ENCODE data around the gene CHRND.

DNA sequence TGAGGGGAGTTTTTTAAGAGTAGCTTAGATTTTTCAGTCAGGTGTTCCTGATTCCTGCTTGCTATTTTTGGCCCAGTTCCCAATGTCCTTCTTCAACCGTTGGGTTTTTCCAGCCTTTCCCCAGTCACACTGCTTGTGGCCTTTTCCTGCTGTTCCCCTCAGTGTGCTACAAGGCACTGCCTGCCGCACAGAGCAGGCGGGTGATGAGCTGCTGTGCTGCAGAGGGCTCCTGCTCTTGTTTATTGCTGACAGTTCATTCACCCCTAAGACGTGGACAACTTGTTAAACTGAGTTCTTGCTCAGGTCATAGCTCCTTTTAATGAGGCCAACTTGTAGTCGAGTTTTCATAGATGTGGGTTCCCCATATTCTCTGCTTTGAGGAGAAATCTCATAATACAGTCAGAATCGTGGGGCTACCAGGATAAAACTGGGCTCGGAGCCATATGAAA, 45.1 kb downstream of the CHRND start:
- TF ChIP-seq, protein P1, sequence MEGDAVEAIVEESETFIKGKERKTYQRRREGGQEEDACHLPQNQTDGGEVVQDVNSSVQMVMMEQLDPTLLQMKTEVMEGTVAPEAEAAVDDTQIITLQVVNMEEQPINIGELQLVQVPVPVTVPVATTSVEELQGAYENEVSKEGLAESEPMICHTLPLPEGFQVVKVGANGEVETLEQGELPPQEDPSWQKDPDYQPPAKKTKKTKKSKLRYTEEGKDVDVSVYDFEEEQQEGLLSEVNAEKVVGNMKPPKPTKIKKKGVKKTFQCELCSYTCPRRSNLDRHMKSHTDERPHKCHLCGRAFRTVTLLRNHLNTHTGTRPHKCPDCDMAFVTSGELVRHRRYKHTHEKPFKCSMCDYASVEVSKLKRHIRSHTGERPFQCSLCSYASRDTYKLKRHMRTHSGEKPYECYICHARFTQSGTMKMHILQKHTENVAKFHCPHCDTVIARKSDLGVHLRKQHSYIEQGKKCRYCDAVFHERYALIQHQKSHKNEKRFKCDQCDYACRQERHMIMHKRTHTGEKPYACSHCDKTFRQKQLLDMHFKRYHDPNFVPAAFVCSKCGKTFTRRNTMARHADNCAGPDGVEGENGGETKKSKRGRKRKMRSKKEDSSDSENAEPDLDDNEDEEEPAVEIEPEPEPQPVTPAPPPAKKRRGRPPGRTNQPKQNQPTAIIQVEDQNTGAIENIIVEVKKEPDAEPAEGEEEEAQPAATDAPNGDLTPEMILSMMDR (IDR thresholded peaks at IDR 0.05; ENCODE audit: low read depth, low read length), result no peak
- TF ChIP-seq, protein P2, sequence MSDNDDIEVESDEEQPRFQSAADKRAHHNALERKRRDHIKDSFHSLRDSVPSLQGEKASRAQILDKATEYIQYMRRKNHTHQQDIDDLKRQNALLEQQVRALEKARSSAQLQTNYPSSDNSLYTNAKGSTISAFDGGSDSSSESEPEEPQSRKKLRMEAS (IDR thresholded peaks at IDR 0.05; ENCODE audit: low read depth, low read length), result no peak

All from NB4 (cell line).